H1 (cell line): Measurements from ENCODE around the gene TCEA2. TPM values are rescaled to one million over a fixed set of nuclear protein-coding genes. Genes with fewer than 3 reads are reported as not detected.

ENCODE experiments used
- CTCF ChIA-PET: fragments of 300-600 bp; sonication (Branson Sonifier 250); formaldehyde crosslinking; loops from one replicate; lab custom pipeline; 2021; ENCODE audit not compliant: partially characterized antibody; lab: Charles Lee
- POLR2A ChIA-PET: fragments of 300-600 bp; sonication (Branson Sonifier 250); formaldehyde crosslinking; loops from one replicate; lab custom pipeline; 2021; ENCODE audit warnings: inconsistent platforms; ENCODE audit not compliant: partially characterized antibody; lab: Charles Lee
- DNase-seq, 2 experiments: peaks; one replicate each; pipeline versions ENCODE4 v3.0.0 to v3.0.0-alpha.2; 2010 to 2022; ENCODE audit warnings: low spot score in 2 of 2, low read depth in 1 of 2, mixed read lengths in 1 of 2
- FAIRE-seq: peaks from 2 replicates; lab custom pipeline; 2011; peaks lifted over from hg19 to GRCh38; lab: Jason Lieb, UNC
- H2AFZ ChIP-seq: 2 replicates; pipeline ENCODE4 v1.8.1; 2012; ENCODE audit warnings: low read length, inconsistent platforms
- H2AK5ac ChIP-seq: 2 replicates; pipeline ENCODE4 v1.6.1; 2013; ENCODE audit warnings: low read depth, low read length
- H2BK120ac ChIP-seq: replicated peaks from 2 replicates; pipeline ENCODE3; 2013; ENCODE audit warnings: low read depth, low read length, inconsistent platforms
- H2BK12ac ChIP-seq: 2 replicates; pipeline ENCODE4 v1.6.1; 2013; ENCODE audit warnings: low read depth, low read length
- H2BK15ac ChIP-seq: 2 replicates; pipeline ENCODE4 v1.6.1; 2013; ENCODE audit warnings: low read length
- H2BK20ac ChIP-seq: 2 replicates; pipeline ENCODE4 v1.6.1; 2013; ENCODE audit warnings: low read length
- H2BK5ac ChIP-seq: 2 replicates; pipeline ENCODE4 v1.6.1; 2013; ENCODE audit warnings: low read depth, low read length
- H3K14ac ChIP-seq: 2 replicates; pipeline ENCODE4 v1.6.1; 2013; ENCODE audit warnings: inconsistent platforms; ENCODE audit not compliant: insufficient read length
- H3K18ac ChIP-seq: 2 replicates; pipeline ENCODE4 v1.6.1; 2013; ENCODE audit warnings: low read length; ENCODE audit errors: extremely low read depth
- H3K23ac ChIP-seq: 2 replicates; pipeline ENCODE4 v1.6.1; 2013; ENCODE audit warnings: inconsistent platforms; ENCODE audit not compliant: insufficient read length
- H3K23me2 ChIP-seq: 2 replicates; pipeline ENCODE4 v1.6.1; 2013; ENCODE audit warnings: low read depth, low read length
- H3K27ac ChIP-seq: 2 replicates; pipeline ENCODE4 v1.6.1; 2011; ENCODE audit warnings: low read depth, low read length, inconsistent platforms
- H3K27me3 ChIP-seq, 4 experiments: replicated peaks in 1 of 4; 1 replicate in 1 of 4; 2 replicates in 3 of 4; pipeline versions ENCODE4 v1.6.1 to v1.8.1; 2011 to 2013; ENCODE audit warnings: low read length in 3 of 4, mild to moderate bottlenecking in 3 of 4, inconsistent platforms in 2 of 4, mixed read lengths in 2 of 4, moderate library complexity in 1 of 4; ENCODE audit not compliant: control insufficient read depth in 3 of 4, insufficient read depth in 3 of 4; ENCODE audit errors: extremely low read depth in 1 of 4
- H3K36me3 ChIP-seq, 4 experiments: 2 replicates each; pipeline versions ENCODE4 v1.6.1 to v1.8.1; 2011 to 2013; ENCODE audit warnings: mild to moderate bottlenecking in 4 of 4, low read length in 3 of 4, moderate library complexity in 2 of 4, control low read depth in 1 of 4, inconsistent platforms in 1 of 4; ENCODE audit not compliant: insufficient read depth in 4 of 4, control insufficient read depth in 2 of 4
- H3K4ac ChIP-seq: replicated peaks from 2 replicates; pipeline ENCODE3; 2013; ENCODE audit warnings: low read length, low read depth, mixed read lengths, inconsistent platforms; ENCODE audit not compliant: insufficient read length
- H3K4me1 ChIP-seq, 4 experiments: replicated peaks in 1 of 4; 1 replicate in 1 of 4; 2 replicates in 3 of 4; pipeline versions ENCODE4 v1.6.1 to v1.8.1; 2011 to 2013; ENCODE audit warnings: low read length in 3 of 4, inconsistent platforms in 2 of 4, mixed read lengths in 1 of 4; ENCODE audit not compliant: insufficient read depth in 4 of 4, control insufficient read depth in 3 of 4
- H3K4me2 ChIP-seq, 2 experiments: 2 replicates each; pipeline versions ENCODE4 v1.6.1 to v1.8.1; 2011 to 2013; ENCODE audit warnings: low read depth in 2 of 2, low read length in 2 of 2, control low read depth in 1 of 2, inconsistent platforms in 1 of 2, mild to moderate bottlenecking in 1 of 2; ENCODE audit not compliant: insufficient read depth in 1 of 2
- H3K4me3 ChIP-seq, 4 experiments: fragments of 200-600, 300-600 bp in 1 of 4; sonication (generic), shearing (Covaris generic), sonication (Bioruptor Twin) in 1 of 4; 2 replicates each; pipeline versions ENCODE4 v1.5.1 to v1.8.1; 2011 to 2016; ENCODE audit warnings: low read length in 4 of 4, low read depth in 3 of 4, control low read depth in 2 of 4, inconsistent platforms in 2 of 4, mild to moderate bottlenecking in 2 of 4, mixed read lengths in 1 of 4, moderate library complexity in 1 of 4; ENCODE audit not compliant: insufficient read depth in 2 of 4; ENCODE audit errors: extremely low read depth in 1 of 4
- H3K56ac ChIP-seq: replicated peaks from 2 replicates; pipeline ENCODE3; 2013; ENCODE audit warnings: low read depth, mild to moderate bottlenecking, mixed read lengths, low read length, inconsistent platforms; ENCODE audit not compliant: insufficient read length
- H3K79me1 ChIP-seq: 2 replicates; pipeline ENCODE4 v1.6.1; 2013; ENCODE audit warnings: low read depth, low read length, control low read depth
- H3K79me2 ChIP-seq, 2 experiments: 2 replicates each; pipeline versions ENCODE4 v1.6.1 to v1.8.1; 2012 to 2013; ENCODE audit warnings: low read length in 2 of 2, mild to moderate bottlenecking in 2 of 2, inconsistent platforms in 1 of 2; ENCODE audit not compliant: insufficient read depth in 2 of 2, control insufficient read depth in 1 of 2
- H3K9ac ChIP-seq, 4 experiments: replicated peaks in 1 of 4; 1 replicate in 1 of 4; 2 replicates in 3 of 4; pipeline versions ENCODE4 v1.6.1 to v1.8.1; 2011 to 2013; ENCODE audit warnings: low read depth in 3 of 4, low read length in 3 of 4, control low read depth in 2 of 4, mild to moderate bottlenecking in 2 of 4, moderate library complexity in 2 of 4, inconsistent platforms in 1 of 4; ENCODE audit errors: extremely low read depth in 1 of 4
- H3K9me3 ChIP-seq, 2 experiments: 2 replicates each; pipeline versions ENCODE4 v1.6.1 to v1.8.1; 2012 to 2013; ENCODE audit warnings: mild to moderate bottlenecking in 2 of 2, moderate library complexity in 2 of 2, control low read depth in 1 of 2, inconsistent platforms in 1 of 2, low read depth in 1 of 2, low read length in 1 of 2, mixed read lengths in 1 of 2; ENCODE audit not compliant: insufficient read depth in 2 of 2
- H4K20me1 ChIP-seq, 2 experiments: replicated peaks in 1 of 2; 2 replicates each; pipeline versions ENCODE3 to v1.8.1; 2011 to 2013; ENCODE audit warnings: inconsistent platforms in 2 of 2, low read length in 2 of 2, mild to moderate bottlenecking in 1 of 2; ENCODE audit not compliant: insufficient read depth in 2 of 2, control insufficient read depth in 1 of 2
- H4K5ac ChIP-seq: 2 replicates; pipeline ENCODE4 v1.6.1; 2013; ENCODE audit warnings: low read length, low read depth, mixed read lengths, inconsistent platforms; ENCODE audit not compliant: insufficient read length
- H4K8ac ChIP-seq: 2 replicates; pipeline ENCODE4 v1.8.0; 2013; ENCODE audit warnings: mild to moderate bottlenecking, moderate library complexity, low read length, inconsistent platforms; ENCODE audit not compliant: insufficient read depth; ENCODE audit errors: extremely low read depth
- H4K91ac ChIP-seq: replicated peaks from 2 replicates; pipeline ENCODE3; 2013; ENCODE audit warnings: low read length, mixed read lengths, inconsistent platforms; ENCODE audit not compliant: insufficient read length
- CHD1 ChIP-seq: IDR thresholded peaks from 2 replicates; pipeline ENCODE4 v1.6.1; 2012; ENCODE audit warnings: low read depth, low read length, improper control_type of control experiment
- CHD2 ChIP-seq: IDR thresholded peaks from 2 replicates; pipeline ENCODE4 v1.6.1; 2012; ENCODE audit warnings: low read length, improper control_type of control experiment
- CTBP2 ChIP-seq: IDR thresholded peaks from 2 replicates; pipeline ENCODE4 v1.7.0; 2011; ENCODE audit warnings: borderline replicate concordance, mild to moderate bottlenecking, moderate library complexity, mixed read lengths, low read length; ENCODE audit not compliant: insufficient read depth, insufficient read length
- HDAC2 ChIP-seq, 2 experiments: fragments of 300-600 bp in 1 of 2; sonication (generic) in 1 of 2; IDR thresholded peaks; 2 replicates each; pipeline ENCODE4 v1.6.1; 2011 to 2012; ENCODE audit warnings: low read depth in 2 of 2, low read length in 2 of 2, mild to moderate bottlenecking in 2 of 2, moderate library complexity in 2 of 2, borderline replicate concordance in 1 of 2, inconsistent platforms in 1 of 2
- KDM5A ChIP-seq: fragments of 200-600 bp; IDR thresholded peaks from 2 replicates; pipeline ENCODE4 v1.7.1; 2012; ENCODE audit warnings: mild to moderate bottlenecking, low read length, inconsistent platforms, mixed read lengths
- POLR2AphosphoS5 ChIP-seq: IDR thresholded peaks from 2 replicates; pipeline ENCODE4 v1.6.1; 2011; ENCODE audit warnings: low read depth, low read length
- SIN3A ChIP-seq, 2 experiments: IDR thresholded peaks in 1 of 2; conservative IDR thresholded peaks in 1 of 2; 2 replicates each; pipeline ENCODE4 v1.6.1; 2011 to 2012; ENCODE audit warnings: low read length in 2 of 2, improper control_type of control experiment in 1 of 2, low read depth in 1 of 2, mild to moderate bottlenecking in 1 of 2
- SUZ12 ChIP-seq: fragments of 200-600 bp; sonication (generic); IDR thresholded peaks from 2 replicates; pipeline ENCODE4 v1.6.1; 2012; ENCODE audit warnings: mild to moderate bottlenecking, inconsistent platforms, low read length, moderate library complexity, mixed read lengths
- TCF12 ChIP-seq: IDR thresholded peaks from 2 replicates; pipeline ENCODE4 v1.6.1; 2011; ENCODE audit warnings: low read depth, mild to moderate bottlenecking, low read length
- USF2 ChIP-seq: IDR thresholded peaks from 2 replicates; pipeline ENCODE4 v1.6.1; 2011; ENCODE audit warnings: low read length, improper control_type of control experiment
- WGBS, 2 experiments: shearing (Covaris generic) in 1 of 2; methylation state at CpG; one replicate each; pipeline versions ENCODE4 v1.1.6 to v1.1.7; 2013 to 2015; ENCODE audit warnings: low lambda C conversion rate in 2 of 2, mixed read lengths in 2 of 2, inconsistent platforms in 1 of 2, low coverage in 1 of 2, missing lambda C conversion rate in 1 of 2; ENCODE audit not compliant: insufficient replicate concordance in 2 of 2, insufficient coverage in 1 of 2, insufficient read length in 1 of 2; ENCODE audit errors: extremely low coverage in 1 of 2, missing lambda C conversion rate in 1 of 2; 5-methylcytosine and 5-hydroxymethylcytosine counted together
- polyA plus RNA-seq, 7 experiments: library from polyadenylated mRNA; depleted of rRNA in 3 of 7; stranded (reverse) in 5 of 7; unstranded in 2 of 7; fragments of >200 nt in 5 of 7; fragments of 200-250 nt in 2 of 7; gene quantifications; 1 replicate in 5 of 7; 2 replicates in 1 of 7; 4 replicates in 1 of 7; pipeline versions ENCODE4 v1.2.1 to v1.2.3, GENCODE V29; 2011 to 2013; ENCODE audit warnings: missing spikeins in 2 of 7, mixed read lengths in 2 of 7
- total RNA-seq: library from RNA; stranded (reverse); fragmentation: NEBNext Ultra II Directional; extraction: Animal tissue kit (Norgen Biotek cat#: 25700); gene quantifications from 2 replicates; pipeline ENCODE4 v1.2.1, GENCODE V29; 2021

Gene TCEA2
- total and polyA plus RNA-seq, 2 of the 8 experiments (the other 6 are each of a cell fraction or from before 2014, with no cell fraction given) = 41.4 to 42.3 TPM

DNA sequence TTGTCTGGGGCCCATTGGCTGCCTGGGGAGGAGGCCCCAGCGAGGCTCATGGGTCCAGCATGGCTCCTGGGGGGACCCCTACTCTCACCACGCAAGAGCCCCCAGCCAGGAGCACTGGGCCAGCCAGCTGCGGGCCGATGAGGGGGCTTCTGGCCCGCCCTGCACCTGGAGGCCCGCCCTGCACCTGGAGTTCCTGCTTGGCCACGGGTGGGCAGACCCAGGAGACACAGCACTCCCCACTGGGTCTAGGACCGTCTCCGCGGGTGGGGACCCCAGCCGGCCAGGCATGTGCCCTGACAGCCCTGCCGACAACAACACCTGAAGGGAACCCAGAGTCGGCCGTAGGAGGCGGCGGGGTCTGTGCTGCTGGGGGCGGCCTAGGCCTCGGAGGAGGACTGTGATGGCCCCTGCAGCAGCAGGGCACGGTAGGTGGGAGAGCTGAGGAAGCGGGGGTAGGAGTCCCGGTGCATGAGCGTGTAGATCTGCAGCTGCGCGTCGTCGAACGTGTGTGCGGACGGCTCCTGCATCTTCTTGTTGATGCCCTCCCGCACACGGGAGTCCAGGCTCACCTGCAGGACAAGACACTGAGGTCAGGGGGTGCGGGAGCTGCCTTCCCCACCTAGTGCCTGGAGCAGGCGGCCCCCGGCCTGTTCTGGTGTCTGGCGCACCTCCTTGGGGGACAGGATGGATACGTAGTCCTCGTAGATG lies 10.6 kb downstream of the TCEA2 start:
- FAIRE-seq (no peak), DNase-seq (no peak)
- Histone ChIP-seq H4K5ac (no peak overlapping the region), H3K9me3 (no peaks in the 10 kb centered on the region), H3K4me3 (no peak overlapping the region), H3K79me2 (no peaks in the 10 kb centered on the region), H3K56ac (no peak overlapping the region), H2BK15ac (no peak overlapping the region), H2BK12ac (0 out of 2 replicates have a peak overlapping the region, but pooled peaks have one; percentile 3), H3K27me3 (no peaks in the 10 kb centered on the region), H2BK120ac (no peak overlapping the region), H2AK5ac (no peak overlapping the region), H4K91ac (no peak overlapping the region), H3K4ac (no peak overlapping the region), H3K36me3 (peaks cover 0 to 8% (median 3%) of the 10 kb centered on the region in 4 experiments; a peak in 3 of 8 replicates), H3K18ac (no peak overlapping the region), H4K20me1 (peaks cover 0 to 8% of the 10 kb centered on the region in 2 experiments), H3K23ac (no peak overlapping the region), H3K27ac (no peak overlapping the region), H3K79me1 (0 out of 2 replicates have a peak, but pooled peaks cover 3% of the 10 kb centered on the region), H3K4me2 (no peak overlapping the region), H3K23me2 (no peaks in the 10 kb centered on the region), H2BK20ac (no peak overlapping the region), H2BK5ac (no peak overlapping the region), H3K9ac (no peak overlapping the region), H3K4me1 (peaks cover 0 to 16% (median 4%) of the 10 kb centered on the region in 4 experiments; a peak in 4 of 7 replicates), H4K8ac (no peak overlapping the region; the same call in 1 of the 2 replicates), H3K14ac (no peak overlapping the region), H2AFZ (no peak overlapping the region)
- POLR2A ChIA-PET = interaction anchor here (1.0 to 1.6 kb wide), 4 partner anchors 8 to 37 kb away, joined by 3 to 5 read pairs (median 4); no protein-coding TSS in a partner anchor
- CTCF ChIA-PET = interaction anchor here (0.6 to 1.6 kb wide), 6 partner anchors 9 to 137 kb away, joined by 3 to 5 read pairs (median 4); no protein-coding TSS in a partner anchor
- 95% methylated on average over 36 of the region's 37 CpGs; no CpG with 5 or more reads in 1 of the 2 experiments for WGBS, 2 experiments
- TF ChIP-seq SIN3A (conservative IDR thresholded peaks at IDR 0.05 in 1 of 2, IDR thresholded peaks at IDR 0.05 in 1 of 2; ENCODE audit: low read depth in 1 of 2, low read length in 2 of 2) = no peak
- TF ChIP-seq USF2 = no peak
- no peak for TF ChIP-seq KDM5A
- TF ChIP-seq CTBP2 = no peak
- no peak for TF ChIP-seq SUZ12
- TF ChIP-seq HDAC2 (IDR thresholded peaks at IDR 0.05; ENCODE audit: borderline replicate concordance in 1 of 2, low read depth in 2 of 2, low read length in 2 of 2) = no peak
- TF ChIP-seq POLR2AphosphoS5 = no peak
- no peak for TF ChIP-seq TCF12
- TF ChIP-seq CHD2 = no peak
- TF ChIP-seq CHD1 = no peak
